C1 segment of cervical spinal cord (tissue), 14 donors: ENCODE data around the gene TYMP.

Experiments
- DNase-seq, 14 donors: peaks; one replicate each; lab custom pipeline; 2025; lab: John Stamatoyannopoulos, UW

The TYMP gene

GRCh38 chr22:50505776-50506610 is 23.8 kb downstream of the TYMP start:
- no peak for DNase-seq

GRCh38 chr22:50505276-50505775 is 24.5 kb downstream of the TYMP start:
- DNase-seq: no peak

- DNase-seq: no peak
Measured at GRCh38 chr22:50504369-50505211, 25.2 kb downstream of the TYMP start.

- DNase-seq: no peak
Measured at GRCh38 chr22:50503475-50504145, 26.2 kb downstream of the TYMP start.

DNA sequence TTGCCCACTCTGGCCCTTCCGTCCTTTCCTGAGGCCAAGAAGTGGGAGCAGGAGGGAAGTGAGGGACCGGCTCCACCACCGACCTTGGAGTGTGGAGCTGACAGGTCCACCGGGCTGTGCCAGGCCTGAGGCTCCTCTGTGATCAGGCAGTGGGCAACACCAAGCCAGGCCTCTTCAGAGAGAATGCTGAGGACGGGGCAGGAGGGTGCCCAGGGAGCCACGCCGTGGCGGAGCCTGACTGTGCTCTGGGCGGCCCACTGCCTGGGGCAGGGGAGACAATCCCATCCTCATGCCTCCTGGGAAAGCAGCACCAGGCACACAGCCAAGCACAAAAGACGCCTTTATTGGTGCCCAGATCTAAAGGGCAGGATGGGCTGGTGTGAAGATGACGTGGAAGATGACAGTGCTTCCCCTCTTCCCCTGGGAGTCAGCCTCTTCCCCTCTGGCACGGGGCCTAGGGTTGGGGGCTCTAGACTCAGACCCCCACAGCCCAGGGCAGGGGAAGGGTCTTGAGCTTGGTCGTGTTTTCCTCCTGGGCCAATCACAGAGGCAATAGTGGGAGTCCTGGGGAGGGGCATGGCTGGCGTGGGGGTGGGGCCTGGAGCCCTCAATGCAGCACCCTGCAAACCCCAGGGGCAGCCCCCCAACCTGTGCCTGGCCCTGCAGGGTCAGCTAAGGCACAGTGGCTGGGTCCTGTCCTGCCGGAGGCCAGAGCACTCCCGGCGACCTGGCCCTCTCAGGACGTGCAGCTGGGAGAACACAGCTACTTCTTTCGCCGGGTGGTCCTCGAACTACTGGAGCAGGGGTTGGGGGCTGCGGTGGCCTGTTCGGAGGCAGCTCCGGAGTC is 27.0 kb downstream of the TYMP start:
- no peak for DNase-seq

- no peak for DNase-seq
Measured at GRCh38 chr22:50502096-50502495, 27.7 kb downstream of the TYMP start.

GRCh38 chr22:50500452-50500851 is 29.4 kb downstream of the TYMP start:
- no peak for DNase-seq

DNA sequence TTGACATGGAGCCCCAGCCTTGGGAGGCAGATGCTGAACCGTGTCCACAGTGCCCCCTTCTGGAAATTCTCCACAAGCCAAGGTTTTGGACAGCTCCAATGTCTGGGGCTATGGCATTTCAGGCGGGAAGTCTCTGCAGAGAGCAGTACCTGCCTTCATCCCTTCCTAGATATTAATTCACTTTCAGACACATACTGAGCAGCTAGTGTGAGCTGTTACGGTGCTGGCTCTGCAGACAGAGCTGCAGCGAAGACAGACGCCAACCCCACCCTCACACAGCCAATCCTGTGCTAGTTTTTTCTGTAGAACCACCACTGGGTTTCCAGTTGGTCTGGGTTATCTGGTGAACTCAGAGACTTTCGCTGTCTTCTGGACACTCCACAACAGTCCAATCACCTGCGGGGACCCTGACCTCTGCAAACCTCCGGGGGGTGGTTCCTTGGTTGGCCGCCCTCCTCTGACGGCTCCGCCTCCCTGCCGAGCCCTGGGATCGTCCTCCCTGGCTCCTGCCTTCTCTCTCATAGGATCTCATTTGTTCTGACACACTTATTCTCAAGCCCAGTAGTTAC is 31.4 kb downstream of the TYMP start:
- DNase-seq: peak in 10 of 14 donors; percentile 8 to 68 (median 25)

GRCh38 chr22:50497093-50497492 is 32.7 kb downstream of the TYMP start:
- no peak for DNase-seq

GRCh38 chr22:50490531-50491308 is 39.1 kb downstream of the TYMP start:
- DNase-seq: no peak

DNA sequence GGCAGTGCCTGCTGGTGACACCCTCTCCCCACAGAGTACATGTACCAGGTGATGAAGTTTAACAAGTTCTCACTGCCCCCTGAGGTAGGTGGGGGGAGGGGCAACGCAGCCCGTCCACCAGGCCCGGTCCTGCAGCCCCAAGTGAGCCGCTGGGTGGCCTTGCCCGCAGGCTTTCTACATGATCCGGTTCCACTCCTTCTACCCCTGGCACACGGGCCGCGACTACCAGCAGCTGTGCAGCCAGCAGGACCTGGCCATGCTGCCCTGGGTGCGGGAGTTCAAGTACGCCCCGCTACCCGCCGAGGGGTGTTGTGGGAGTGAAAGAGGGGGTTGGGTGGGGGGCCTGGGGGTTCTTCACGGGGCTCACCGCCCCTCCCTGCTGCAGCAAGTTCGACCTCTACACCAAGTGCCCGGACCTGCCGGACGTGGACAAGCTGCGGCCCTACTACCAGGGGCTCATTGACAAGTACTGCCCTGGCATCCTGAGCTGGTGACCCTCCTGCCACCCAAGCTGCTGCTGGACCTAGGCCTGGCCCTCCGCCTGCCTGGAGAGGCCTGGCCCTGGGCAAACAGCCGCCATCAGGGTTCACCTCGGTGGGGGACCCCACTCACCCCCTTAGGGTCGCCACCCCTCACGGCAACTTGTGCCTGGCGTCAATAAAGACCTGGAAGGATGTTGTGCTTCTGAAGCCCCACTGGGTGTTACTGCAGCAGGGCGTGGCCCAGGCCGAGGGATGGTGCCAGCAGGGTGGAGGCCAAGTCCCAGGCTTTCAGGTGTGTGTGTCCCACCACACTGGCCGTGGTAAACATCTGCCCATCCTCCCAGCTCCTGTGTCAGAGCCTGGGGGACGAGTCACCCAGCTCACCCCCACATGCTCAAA is 40.2 kb downstream of the TYMP start:
- DNase-seq: no peak

DNA sequence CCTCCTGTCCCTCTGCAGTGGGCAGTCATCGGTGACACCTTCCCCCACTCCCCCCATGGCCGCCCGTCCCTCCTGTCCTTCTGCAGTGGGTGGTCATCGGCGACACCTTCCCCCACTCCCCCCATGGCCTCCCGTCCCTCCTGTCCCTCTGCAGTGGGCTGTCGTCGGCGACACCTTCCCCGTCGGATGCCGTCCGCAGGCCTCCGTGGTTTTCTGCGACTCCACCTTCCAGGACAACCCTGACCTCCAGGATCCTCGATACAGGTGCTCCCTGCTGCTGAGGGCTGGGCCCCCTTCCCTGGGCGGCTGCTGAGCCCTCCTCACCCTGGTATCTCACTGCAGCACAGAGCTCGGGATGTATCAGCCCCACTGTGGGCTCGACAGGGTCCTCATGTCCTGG is 40.9 kb downstream of the TYMP start:
- no peak for DNase-seq

GRCh38 chr22:50488006-50488677 is 41.7 kb downstream of the TYMP start:
- DNase-seq: no peak

DNA sequence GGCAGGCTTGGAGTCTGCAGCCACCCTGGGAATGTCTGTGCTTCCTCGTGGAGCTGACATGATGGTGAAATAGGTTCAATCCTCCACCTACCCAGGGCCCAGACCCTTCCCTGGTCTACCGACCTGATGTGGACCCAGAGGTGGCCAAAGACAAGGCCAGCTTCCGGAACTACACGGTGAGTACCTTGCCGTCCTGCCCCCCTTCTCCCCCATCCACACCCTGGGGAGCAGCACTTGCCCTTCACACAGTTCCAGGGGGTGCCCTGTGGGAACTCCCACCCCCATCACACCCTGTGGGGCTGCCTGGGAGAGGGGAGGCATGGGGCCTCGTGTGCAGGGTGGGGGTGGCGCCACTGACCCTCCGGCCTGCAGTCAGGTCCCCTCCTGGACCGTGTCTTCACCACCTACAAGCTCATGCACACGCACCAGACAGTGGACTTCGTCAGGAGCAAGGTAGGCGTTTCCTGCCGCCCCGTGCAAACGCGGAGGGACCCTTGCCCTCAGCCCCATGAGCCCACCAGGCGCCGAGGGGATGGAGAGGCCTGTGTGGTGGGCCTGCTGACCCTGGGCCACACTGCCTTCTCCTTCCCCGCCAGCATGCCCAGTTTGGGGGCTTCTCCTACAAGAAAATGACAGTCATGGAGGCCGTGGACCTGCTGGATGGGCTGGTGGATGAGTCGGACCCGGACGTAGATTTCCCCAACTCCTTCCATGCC is 42.4 kb downstream of the TYMP start:
- DNase-seq: no peak

- DNase-seq: no peak
Measured at GRCh38 chr22:50486561-50487289, 43.1 kb downstream of the TYMP start, which contains the start of gene MIOX. MIOX (plus strand) TSS chr22:50486859; CDS start chr22:50486898, 39 bp downstream.

GRCh38 chr22:50485221-50486131 is 44.3 kb downstream of the TYMP start:
- DNase-seq: no peak
